Activated T-cell treated with anti-CD3 and anti-CD28 coated beads for 1 hour (primary cell): ENCODE data around the gene FNDC3A.
"Not testable (repeated sequence)": the region's sequence is repeated elsewhere in the genome, so short reads cannot be mapped to it uniquely, and the experiment has no call there.

Experiments used
- DNase-seq: peaks from one replicate; pipeline ENCODE4 v3.0.0-alpha.2; 2020; ENCODE audit warnings: low read depth

Gene FNDC3A

GRCh38 chr13:49044836-49045235 is 69.1 kb downstream of the FNDC3A start:
- DNase-seq, result no peak

DNA sequence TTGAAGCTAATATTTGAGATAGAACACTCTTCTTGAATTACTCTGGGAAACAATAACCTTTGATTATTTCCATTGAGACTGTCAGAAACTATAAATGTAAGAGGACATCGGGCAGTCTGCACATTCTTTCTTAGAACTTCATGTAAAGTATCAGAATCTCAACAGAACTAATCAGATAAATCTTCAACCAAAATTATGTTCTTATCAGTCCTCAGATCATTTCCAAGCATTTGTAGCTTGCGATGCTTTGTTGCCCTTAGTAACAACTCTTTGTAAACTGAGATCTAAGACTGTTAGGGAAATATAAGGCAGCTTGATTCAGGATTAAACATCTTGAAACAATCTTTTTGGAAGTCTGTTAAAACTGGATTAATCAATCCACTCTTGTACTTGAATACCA is 70.3 kb downstream of the FNDC3A start:
- no peak for DNase-seq

- no peak for DNase-seq
Measured at GRCh38 chr13:49046519-49046918, 70.8 kb downstream of the FNDC3A start.

GRCh38 chr13:49052813-49053212 is 77.1 kb downstream of the FNDC3A start:
- DNase-seq, result no peak

DNA sequence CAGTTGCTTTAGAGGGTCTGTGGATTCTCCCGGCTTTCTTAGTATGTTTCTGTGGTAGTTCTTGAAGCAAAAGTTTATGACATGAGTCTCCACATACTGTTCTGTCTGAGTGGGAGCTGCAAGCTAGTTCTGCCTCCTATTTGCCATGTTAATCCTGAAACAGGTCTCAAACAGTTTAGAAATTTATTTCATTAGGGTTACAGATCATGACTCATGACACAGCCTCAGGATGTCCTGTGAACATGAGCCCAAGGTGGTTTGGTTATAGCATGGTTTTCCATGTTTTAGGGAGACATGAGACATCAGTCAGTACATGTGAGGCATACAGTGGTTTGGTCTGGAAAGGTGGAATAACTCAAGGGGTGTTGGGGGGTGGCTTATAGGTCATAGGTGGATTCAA is 77.5 kb downstream of the FNDC3A start:
- no peak for DNase-seq

DNA sequence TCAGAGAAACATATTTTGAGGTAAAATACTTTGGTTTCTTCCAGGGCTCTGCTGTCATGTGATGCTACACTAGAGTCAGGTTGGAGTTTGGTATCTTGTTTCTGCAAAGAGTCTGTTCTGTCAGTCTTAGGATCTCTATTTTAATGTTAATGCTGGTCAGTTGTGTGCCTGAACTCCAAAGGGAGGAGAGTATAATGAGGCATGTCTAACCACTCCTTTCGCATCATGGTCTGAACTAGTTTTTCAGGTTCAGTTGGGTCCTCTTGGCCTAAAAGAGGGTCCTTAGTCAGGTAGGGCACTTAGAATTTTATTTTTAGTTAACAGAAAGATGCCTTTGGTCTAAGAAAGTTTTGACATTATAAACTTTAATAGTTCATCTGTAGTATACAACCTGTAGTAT is 78.2 kb downstream of the FNDC3A start:
- DNase-seq, result no peak

GRCh38 chr13:49055021-49055420 is 79.3 kb downstream of the FNDC3A start:
- no peak for DNase-seq

- DNase-seq, result no peak
Measured at GRCh38 chr13:49057176-49057575, 81.5 kb downstream of the FNDC3A start.

GRCh38 chr13:49058761-49059160 is 83.0 kb downstream of the FNDC3A start:
- DNase-seq, result no peak

DNA sequence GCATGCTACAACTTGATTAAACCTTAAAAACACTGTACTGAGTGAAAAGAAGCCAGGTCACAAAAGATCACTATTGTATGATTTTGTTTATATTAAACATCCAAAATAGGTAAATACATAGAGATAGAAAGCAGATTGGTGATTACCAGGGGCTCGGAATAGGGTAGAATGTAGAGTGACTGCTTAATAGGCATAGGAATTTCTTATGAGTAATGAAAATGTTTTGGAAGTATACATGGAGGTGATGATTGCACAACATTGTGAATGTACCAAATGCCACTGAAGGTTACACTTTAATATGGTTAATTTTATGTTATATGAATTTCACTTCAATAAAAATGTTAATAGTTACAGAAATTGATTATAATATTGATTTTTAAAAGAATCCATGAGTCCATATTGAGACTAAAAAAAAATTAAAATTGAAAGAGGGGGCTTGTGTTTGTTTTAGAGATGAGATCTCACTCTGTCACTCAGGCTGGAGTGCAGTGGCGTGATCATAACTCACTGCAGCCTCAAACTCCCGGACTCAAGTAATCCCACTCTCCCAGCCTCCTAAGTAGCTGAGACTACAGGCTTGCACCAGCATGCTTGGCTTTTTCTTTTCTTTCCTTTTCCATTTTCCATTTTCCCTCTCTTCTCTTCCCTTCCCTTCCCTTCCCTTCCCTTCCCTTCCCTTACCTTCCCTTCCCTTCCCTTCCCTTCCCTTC is 85.1 kb downstream of the FNDC3A start:
- no peak for DNase-seq

DNA sequence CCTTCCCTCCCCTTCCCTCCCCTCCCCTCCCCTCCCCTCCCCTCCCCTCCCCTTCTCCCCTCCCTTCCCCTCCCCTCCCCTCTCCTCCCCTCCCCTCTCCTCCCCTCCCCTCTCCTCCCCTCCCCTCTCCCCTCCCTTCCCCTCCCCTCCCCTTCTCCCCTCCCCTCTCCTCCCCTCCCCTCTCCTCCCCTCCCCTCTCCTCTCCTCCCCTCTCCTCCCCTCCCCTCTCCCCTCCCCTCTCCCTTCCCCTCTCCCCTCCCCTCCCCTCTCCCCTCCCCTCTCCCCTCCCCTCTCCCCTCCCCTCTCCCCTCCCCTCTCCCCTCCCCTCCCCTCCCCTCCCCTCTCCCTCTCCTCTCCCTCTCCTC is 85.7 kb downstream of the FNDC3A start:
- DNase-seq, result not testable (repeated sequence)

- no peak for DNase-seq
Measured at GRCh38 chr13:49062297-49062896, 86.7 kb downstream of the FNDC3A start.

DNA sequence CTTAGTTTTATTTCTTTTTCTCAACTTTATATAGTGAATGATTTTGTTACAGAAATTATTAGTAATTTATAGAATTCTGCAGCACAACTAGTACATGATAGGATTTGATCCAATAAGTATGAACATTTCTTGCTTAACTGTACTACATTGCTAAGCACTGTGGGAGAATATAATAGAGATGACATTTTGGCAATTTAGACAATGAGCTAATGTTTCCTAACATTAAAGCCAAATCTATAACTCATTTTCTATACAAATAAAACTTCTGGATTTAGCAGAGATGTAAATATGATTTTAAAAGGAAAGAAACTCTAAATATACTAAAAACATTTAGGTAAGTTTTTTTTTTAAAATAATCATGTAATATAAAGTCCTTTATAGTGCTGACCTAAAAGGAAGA is 87.3 kb downstream of the FNDC3A start:
- no peak for DNase-seq

DNA sequence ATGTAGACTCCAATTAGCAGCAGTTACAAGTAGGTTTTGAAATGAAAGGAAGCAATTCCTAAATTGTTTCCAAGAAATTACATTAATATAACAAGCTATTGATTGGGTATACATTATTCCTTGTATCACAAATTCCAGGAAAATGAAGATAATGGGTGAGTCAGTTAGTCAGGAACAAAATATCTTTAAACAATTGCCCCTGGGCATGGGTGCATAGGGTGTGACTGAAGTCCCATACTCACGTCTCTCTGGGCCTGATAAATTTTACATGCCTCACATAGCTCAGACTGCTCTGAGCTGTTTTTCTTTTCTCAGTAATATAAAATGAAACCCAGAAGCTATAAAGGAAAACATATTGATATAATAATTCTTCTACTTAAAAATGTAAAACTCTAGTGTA is 87.8 kb downstream of the FNDC3A start:
- no peak for DNase-seq

GRCh38 chr13:49064476-49064875 is 88.8 kb downstream of the FNDC3A start:
- no peak for DNase-seq

DNA sequence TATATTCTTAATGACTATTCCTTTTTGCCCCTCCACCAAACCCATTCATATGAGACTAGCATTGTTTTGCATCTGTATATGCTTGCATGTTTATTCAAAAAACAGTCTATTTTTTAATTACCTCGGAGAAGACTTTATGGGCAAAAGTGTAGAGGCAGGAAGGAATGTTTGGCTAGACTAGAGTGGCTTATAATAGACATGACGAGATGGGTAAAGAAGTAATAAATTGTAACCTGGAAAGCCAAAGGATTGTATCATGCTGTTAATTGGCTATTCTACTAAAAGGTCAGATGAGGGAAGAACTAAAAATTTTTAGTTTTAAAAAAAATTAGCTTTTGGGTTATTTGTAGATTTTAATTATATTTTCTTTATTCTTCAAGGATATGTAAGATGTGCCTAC is 91.1 kb downstream of the FNDC3A start:
- no peak for DNase-seq

GRCh38 chr13:49068498-49068897 is 92.8 kb downstream of the FNDC3A start:
- DNase-seq, result not testable (repeated sequence)

DNA sequence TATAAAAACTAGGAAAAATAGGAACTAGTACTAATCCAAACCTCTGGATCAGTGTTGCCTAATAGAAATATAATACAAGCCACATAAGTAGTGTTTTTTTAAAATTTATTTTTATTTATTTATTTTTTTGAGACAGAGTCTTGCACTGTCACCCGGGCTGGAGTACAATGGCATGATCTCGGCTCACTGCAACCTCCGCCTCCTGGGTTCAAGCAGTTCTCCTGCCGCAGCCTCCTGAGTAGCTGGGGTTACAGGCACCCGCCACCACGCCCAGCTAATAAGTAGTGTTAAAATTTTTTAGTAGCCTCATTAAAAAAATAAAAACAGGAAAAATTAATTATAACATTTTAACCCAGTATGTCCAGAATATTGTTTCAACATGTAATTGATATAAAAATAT is 94.3 kb downstream of the FNDC3A start:
- DNase-seq, result not testable (repeated sequence)

DNA sequence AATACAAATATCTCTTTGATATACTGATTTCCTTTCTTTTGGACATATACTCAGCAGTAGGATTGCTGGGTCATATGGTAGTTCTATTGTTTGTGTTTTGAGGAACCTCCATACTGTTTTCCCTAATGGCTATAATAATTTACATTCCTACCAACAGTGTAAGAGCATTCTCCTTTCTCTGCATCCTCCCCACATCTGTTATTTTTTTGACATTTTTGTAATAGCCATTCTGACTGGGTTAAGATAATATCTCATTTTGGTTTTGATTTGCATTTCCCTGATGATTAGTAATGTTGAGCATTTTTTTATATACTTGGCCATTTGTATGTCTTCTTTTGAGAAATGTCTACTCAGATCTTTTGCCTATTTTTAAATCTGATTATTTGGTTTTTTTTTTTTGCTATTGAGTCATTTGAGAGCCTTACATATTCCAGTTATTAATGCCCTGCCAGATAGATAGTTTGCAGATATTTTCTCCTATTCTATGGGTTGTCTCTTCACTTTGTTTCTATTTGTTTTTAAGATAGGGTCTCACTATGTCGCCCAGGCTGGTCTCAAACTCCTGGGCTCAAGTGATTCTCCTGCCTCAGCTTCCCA is 95.7 kb downstream of the FNDC3A start:
- DNase-seq, result no peak

DNA sequence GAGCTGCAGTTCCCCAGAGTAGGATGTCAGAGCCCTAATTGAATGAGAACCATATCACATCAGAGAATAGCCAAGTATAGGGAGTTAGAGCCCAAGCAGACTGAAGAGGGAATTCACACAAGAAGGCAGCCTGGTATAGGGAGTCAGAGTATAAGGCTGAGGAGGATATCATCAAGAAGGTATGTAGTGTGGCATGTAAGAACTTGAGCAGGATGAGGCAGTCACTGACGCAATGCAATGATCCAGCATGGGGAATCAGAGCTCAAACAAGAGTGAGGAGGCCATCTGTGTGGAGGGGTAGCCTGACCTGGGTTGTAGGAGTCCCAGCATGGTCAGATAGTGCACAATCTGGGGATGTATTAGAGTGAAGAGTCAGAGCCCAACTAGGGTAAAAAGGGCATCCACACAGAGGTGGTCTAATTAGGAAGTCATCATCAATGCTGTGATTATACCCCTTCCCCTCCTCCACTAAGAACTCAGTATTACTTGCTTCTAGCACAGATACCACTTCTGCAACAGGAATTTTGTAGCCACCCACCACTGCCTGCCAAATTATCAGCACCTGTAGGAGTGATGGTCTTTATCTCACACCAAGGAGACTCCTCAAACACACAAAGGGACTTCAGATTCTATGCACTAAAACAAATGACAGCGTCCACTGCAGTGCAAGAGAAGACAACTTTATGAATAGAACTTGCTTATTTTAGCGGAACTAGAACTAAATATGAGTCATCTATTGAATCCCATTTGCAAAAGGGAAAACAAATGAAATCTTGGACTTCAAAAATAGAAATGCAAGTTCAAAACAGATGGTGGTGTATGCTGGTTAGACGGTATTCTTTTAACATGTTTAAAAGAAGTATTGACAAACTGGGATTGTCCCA is 107.2 kb downstream of the FNDC3A start:
- no peak for DNase-seq

GRCh38 chr13:49084961-49085360 is 109.2 kb downstream of the FNDC3A start:
- no peak for DNase-seq

GRCh38 chr13:49086722-49087121 is 111.0 kb downstream of the FNDC3A start:
- DNase-seq, result no peak

DNA sequence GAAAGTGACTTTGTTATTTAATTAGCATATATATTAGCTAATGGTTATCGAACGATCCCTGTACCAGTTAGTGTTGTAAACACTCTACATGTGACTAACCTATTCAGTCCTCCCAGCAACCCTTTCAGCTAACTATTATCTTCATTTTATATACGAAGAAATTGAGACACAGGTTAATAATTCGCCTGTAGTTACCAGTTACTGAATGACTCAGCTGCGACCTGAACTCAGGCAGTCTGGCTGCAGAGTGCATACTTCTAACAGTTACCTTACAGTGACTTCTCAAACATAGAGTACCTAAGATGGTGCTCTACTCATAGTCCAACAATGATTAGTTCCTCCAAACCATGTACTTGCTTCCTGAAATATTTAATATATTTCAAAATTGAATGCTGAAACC is 117.7 kb downstream of the FNDC3A start:
- DNase-seq, result no peak
